ENCODE results near the gene AUTS2.

The AUTS2 gene

GRCh38 chr7:70838292-70838907 is 1240.1 kb downstream of the AUTS2 start:
- in situ Hi-C loops (cut with HindIII; ENCODE audit: low sequenced_read_pairs): no loop called here
- no peak for DNase-seq (ENCODE audit: low read depth)
- no peak overlapping the region for H3K4me3 ChIP-seq (ENCODE audit: low read depth, low read length)
- TF ChIP-seq CTCF (IDR thresholded peaks at IDR 0.05; ENCODE audit: low read depth, low read length, missing control alignments): no peak
